ENCODE measurements around the gene ADD1.

The ADD1 gene

DNA sequence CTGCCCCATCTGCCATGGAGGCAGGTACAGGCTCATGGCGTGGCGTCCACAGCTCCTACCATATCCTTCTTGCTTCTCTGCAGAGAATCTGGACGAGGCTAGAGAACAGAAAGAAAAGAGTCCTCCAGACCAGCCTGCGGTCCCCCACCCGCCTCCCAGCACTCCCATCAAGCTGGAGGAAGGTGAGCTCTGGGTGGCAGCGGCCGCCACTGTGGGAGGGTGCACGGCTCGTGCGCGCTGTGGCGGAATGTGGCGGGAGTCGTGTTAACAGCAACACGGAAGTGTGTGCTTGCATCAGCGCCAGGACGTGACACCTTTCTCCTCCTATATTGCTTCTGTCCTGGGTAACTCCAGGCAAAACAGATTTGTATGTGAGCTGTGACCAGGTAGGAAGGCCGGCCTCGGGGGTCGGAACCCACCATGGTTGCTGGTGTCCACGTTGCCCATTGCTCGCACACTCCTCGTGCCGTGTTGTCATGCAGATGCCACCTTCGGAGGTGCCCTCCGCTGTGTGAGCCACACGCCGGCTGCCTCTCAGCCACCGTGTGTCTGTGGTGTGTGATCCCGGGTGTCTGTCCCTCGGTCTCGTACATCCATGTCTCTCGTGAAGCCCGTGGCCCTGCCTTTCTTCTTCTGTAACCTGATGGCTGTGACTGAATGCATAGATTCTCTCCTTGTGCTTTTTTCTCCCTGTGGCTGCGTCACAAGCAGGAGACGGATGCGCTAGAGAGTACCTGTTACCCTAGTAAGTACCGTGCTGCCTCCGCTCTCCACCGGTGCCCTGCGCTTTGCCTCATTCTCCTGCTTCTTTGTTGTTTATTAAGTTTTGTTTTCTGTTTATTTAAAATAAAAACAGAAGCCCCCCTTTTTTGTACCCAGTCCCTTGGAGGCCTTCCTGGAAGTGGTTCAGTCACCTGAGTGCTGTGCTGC lies 82.6 kb downstream of the ADD1 start:
- DNase-seq, result no peak

DNA sequence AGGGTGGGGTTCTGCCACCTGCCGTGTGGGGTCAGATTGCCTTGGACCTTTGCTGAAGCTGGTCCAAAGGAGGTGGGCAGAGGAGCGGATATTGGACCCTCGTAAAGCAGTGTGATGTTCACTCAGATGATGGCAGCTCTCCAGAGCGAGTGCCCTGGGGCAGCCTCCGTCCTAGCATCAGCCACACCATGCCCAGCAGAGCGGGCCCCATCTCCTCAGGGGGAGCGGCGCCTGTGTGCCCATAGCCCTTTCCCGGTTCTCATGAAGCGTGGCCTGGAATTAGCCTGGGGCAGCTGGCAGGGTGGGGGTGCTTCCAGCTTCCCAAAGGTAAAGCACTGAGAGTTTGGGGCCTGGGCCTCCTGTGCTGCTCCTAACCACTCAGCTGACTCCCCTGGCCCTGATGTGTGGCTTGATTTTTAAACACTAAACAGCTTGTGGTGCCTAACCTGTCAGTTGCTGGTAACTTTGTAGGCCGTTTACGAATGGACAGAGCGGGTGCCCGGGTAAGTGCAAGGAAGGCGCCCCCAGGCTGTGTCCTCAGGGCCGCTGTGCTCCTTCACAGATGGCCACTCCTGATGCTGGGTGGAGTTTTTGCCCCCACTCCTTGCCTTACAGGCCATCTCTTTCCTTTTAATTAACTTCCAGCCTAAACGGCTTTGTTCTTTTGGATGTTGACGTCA lies 83.5 kb downstream of the ADD1 start:
- no peak for DNase-seq

DNA sequence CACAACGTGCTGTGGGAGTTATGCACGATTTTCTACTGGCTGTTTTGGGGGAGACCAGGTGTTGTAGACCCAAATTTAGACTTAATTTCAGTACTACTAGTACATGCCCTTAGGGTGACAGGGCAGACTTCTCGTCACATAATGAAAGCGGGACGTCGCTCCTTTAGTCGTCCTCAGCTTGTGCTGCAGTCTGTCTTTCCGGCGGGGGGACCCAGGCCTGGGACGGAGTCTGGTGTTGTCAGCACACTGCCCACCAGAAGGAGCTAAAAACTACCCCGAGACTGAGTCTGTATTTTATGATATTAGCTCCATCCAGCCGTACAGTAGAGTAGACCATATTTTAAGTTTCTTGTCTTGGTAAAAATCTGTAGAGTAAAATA lies 84.0 kb downstream of the ADD1 start:
- DNase-seq, result no peak

DNA sequence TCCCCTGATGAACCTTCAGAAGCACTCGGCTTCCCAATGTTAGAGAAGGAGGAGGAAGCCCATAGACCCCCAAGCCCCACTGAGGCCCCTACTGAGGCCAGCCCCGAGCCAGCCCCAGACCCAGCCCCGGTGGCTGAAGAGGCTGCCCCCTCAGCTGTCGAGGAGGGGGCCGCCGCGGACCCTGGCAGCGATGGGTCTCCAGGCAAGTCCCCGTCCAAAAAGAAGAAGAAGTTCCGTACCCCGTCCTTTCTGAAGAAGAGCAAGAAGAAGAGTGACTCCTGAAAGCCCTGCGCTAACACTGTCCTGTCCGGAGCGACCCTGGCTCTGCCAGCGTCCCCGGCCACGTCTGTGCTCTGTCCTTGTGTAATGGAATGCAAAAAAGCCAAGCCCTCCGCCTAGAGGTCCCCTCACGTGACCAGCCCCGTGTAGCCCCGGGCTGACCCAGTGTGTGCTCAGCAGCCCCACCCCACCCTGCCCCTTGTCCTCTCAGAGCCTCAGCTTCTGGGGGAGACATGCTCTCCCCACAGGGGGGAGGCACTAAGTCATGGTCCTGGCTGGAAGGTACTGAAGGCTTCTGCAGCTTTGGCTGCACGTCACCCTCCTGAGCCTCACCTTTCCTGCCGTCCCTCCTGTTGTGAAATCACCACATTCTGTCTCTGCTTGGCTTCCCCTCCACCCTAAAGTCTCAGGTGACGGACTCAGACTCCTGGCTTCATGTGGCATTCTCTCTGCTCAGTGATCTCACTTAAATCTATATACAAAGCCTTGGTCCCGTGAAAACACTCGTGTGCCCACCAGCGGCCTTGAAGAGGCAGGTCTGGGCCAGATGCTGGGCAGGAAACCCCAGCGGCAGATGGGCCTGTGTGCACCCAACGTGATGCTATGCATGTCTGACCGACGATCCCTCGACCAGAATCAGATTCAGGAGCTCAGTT lies 84.9 kb downstream of the ADD1 start:
- no peak for DNase-seq

DNA sequence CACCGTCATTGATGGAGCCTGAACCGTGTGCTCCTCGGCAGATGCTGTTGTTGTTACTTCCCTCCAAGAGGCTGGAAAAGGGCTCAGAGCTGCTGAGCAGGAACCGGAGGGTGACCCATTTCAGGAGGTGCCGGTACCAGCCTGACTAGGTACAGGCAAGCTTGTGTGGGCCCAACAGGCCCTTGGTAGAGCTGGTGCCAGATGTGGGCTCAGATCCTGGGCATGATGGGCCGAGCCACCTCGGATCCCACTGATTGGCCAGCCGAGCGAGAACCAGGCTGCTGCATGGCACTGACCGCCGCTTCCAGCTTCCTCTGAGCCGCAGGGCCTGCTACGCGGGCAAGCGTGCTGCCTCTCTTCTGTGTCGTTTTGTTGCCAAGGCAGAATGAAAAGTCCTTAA lies 85.8 kb downstream of the ADD1 start:
- no peak for DNase-seq

DNA sequence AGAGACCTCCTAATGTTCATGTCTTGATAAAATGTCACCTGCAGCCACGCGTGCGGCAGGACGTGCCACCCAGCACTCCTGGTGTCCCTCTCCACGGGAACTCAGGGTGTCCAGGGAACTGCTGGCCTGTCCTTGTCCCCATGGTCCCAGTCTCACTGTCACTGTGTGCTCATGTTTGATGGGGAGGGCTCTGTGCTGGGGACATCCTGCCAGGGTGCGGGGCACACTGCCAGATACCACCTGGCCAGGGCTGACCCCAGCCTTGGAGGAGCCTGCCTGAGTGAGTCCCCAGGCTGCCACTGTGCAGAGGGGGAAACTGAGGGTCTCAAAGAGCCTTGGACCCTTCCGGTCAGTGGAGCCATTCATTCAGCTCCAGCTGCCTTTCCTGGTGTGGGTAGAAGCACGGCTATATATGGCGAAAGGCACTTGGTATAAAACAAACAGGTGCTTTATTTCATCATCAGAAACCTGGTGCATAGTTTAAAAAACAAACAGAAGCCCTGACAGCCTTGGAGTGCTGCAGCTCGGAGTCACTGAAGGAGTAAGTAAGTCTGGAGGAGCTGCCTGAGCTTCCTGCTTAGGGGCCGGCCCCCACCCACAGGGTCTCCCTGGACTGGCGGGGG lies 86.6 kb downstream of the ADD1 start:
- no peak for DNase-seq

DNA sequence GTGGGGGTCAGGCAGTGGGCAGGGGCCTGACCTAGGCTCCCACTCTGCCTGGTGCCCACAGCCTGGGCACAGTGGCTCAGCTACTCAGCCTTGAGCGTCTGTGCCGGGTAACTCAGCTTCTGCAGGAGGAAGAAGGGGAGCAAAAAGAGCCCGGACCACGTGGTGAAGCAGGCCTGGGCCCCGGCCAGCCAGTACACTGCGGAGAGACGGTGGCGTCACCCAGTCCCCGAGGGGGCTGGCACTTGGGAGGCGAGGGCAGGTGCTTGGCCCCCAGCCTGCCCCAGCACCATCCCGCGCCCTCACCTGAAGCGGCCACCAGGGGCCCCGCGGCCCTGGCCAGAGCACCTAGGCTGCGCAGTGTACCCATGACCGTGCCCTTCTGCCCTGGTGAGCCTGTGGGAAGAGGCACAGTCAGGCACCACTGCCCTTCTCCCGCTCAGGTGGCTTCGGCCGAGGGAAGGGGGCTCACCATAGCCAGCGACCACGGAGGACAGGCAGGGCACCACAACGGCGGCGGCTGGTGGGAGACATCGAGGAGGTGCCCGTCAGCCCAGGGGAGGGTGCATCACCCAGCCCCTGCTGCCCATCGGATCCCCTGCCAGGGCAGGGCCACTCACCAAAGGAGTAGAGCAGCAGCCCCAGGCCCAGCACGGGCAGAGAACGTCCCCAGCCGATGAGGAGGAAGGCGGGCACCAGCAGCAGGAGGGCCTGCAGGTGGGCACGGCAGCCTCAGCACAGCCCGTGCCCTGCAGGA lies 87.3 kb downstream of the ADD1 start:
- no peak for DNase-seq

DNA sequence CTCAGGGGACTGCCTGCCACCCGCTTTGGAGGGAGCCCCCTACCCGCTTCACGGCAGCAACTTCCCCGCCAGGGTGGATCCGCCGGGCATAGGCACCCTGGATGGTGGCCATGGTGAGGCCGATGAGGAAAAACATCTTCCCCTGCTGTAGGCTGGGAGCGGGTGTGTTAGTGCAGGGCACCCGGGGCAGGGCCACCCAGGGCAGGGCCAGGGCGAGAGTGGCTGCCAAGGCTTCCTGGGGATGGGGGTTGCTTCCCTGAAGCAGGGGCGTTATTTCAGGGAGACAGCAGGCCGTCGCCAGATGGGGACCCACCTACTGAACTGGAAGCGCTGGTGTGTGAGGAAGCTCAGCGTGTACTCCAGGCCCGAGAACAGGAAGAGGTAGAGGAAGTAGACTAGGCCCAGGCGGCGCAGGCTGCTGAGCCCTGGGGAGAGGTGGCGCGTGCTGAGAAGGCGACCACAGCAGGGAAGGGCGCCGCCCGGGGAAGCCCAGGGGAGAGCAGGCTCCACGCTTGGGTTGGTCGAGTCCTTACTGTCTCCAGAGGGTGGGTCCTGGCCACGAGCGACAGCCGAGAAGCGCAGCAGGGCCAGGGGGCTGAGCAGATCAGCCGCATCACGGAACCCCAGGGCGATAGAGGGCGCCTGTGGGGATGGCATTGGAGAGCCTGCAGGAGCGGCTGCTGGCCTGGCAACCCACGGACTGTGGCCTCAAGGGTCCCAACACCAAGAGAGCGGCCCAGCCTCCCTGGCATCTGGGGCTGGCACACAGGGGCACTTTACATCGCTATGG lies 88.1 kb downstream of the ADD1 start:
- DNase-seq, result peak; percentile 78

DNA sequence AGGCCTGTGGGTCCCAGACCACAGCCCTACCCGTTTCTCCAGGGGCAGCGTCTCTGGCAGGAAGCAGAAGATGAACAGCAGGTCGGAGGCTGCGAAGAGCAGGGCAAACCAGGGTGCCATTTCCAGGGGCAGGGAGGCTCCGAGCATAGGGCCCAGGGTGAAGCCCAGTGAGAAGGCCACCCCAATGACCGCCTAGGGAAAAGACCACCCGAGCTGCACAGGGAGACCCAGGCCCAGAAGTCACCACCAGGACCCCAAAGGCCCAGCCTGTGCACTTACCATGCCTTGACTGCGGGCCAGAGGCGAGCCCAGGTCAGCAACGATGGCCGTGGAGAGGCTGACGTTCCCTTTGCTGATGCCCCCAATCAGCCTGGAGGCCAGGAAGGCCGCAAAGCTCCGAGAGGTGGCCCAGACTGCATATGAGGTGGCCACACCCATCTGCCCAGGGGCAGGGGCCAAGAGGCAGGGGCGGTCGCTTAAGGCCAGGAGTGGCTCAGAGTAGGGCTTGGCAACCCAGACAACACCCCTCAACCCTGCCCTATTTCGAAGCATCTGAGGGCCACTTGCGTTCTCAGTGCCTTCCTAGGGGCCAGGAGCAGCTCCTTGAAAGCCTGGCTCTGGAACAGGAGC lies 88.8 kb downstream of the ADD1 start:
- DNase-seq, result no peak

DNA sequence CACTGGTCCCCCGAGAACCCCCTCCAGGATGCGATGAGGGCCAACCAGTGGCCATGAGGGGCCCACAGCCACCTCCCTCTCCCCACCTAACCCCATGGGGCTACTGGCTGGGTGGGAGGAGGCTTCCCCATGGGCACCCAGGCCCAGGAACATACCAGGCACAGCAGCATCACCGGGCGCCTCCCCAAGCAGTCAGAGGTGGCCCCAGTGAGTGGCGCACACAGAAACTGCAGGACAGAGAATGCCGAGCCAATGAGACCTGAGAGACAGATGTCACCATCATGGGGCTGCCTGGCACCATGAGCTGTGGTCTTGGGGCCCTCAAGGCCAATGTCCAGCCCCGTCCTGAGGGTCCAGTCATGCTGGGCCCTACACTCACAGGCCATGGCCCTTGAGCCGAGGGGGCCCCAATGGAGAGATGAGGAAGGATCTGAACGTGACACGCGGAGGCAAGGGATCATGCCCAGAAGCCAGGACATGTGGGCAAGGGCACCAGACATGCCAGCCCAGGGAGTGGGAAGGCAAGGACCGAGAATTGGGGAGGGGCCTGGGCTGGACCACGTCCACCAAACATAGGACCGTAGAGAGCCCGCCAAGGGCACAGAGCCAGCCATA lies 89.4 kb downstream of the ADD1 start:
- DNase-seq, result no peak

DNA sequence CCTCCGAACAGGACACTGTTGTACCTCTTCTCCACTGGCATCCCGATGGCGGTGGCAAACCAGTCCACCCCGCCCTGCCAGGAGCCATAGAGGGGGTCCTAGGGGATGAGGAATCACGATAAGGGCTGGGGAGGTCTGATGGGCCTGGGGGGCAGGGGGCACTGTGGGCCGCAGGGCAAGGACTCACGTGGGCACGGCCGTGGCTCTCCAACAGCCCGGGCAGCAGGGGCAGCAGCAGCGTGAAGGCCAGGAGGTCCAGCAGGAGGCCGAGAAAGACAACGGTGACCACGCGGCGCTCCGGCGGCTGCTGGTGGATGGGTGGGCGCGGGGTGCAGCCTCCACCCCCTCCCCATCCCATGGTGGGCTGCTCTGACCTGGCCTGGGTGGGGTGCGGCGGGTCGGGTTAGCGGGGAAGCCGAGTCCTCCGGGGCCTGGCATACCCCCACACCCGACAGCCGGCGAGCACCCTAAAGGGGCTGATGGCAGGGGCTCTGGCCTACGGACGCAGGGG lies 90.0 kb downstream of the ADD1 start:
- no peak for DNase-seq

DNA sequence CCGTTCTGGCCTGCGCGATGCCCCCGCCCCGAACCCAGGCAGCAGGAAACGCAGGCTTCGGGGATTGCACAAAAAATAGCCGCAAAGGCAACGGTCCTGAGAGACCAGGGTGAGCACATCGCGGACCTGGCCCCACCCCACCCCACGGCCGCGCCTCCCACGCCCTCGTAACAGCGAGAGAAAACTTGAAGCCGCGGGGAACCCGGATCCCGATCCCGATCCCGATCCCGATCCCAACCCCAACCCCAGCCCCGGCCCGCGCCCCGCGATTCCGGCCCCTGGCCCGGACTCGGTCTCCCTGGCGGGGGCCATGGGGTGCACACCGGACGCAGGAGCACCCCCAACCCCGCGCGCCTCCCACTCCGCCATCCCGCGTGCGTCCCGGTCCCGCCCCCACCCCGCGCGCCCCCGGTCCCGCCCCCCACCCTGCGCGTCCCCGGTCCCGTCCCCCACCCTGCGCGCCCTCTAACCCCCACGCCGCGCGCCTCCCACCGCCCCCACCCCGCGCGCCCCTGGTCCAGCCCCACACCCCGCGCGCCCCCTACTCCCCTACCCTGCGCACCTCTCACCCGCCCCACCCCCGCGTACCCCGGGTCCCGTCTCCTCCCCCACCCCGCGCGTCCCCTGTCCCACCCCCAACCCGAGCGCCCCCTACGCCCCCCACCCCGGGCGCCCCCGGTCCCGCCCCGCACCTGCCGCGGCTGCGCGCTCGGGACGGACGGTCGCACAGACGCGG lies 90.6 kb downstream of the ADD1 start:
- peak; percentile 31 for DNase-seq

DNA sequence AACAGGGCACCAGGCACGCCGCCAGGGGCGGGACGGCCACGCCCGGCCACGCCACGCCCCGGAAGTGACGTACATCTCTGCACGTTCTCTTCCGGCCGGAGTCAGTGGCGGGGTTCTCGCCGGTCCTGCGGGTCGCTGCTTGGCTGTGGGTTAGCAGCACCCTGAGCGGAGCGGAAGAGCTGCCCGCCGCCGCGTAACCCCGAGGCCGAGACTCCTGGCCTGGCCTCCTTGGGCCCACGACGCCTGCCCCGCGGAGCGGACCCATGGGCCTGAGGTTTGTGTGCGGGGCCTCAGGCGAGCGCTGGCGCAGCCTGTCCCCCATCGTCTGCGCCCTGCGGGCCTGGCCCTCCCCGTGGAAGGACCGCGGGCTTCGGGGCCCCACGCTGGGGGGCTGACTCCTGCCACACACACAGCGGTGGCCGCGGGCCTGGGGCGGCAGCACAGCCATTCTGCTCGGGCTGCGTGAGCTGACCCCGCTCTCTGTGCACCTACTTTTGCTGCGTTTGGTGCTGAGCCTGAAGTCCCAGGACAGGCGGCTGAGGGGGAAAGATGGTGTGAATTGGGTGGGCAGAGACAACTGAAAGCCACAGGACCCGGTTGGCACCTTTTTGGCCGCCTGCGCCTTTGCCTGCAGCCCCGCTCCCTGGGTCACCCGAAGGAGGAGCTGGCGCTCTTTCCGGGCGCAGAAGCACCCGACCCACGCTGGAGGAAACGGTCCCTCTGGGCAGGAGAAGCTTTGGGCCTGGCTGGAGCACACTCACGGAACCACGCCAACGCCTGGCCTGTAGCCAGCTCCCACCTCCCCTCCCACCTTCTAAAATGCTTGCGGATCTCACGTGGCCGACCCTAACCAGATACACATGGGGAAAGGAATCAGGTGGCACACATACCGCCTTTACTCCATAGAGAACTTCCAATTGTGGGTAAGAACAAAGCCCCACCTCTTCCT lies 91.4 kb downstream of the ADD1 start:
- DNase-seq, result peak; percentile 90

DNA sequence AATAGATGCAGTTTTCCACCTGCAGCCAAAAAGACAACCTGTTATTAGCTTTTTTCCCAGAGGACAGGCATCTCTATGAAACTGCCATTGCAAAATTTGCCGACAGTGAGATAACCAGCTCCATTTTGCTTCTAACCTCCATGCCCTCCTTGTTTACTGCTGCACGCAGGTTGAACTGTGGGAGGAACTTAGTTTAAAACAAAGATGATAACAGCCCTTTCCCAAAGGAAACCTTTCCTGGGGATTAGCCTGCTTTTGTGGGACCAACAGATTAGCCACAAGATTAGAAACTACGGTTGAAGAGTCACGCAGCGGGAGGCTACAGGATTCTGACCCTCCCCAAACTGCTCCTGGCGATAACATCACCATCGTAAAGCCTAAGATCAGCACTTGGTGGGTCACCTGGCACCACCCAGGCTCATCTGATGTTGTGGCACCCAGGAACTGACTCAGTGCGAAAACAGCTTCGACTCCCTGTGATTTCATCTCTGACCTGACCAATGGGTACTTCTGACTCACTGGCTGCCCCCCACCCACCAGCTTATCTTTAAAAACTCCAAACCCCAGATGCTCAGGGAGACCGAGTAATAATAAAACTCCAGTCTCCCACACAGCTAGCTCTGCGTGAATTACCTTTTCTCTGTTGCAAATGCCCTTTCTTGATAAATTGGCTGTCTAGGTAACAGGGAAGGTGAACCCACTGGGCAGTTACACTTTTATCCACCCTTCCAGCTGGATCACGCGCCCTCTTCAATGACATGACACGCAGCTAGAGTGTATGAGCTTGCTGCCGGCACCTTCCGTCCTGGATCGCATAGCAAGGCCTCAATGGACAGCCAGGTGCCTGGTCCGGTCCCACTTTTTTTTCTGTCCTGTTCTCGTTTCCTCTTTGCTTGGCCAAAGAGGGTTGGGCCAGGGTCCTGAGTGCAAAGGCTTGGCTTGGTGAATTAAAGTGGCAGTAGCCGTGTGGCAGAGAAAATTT lies 92.4 kb downstream of the ADD1 start:
- peak; percentile 38 for DNase-seq

DNA sequence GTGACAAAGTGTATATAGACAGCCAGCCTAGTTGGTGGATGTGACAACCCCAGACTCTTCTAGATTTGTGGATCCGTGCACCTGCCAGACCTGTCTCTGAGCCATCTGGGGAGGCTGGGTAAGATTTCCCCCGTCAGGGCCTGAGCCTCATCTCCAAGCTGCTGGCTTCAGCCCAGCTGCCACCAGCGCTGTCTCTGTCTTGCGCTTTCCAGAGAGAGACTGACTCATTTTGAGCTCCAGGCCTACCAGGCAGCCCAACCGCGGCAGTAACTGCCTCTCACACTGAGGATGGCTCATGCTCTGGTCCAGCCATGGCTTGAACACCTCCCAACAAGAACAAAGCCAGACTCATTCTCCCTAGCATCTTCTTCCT lies 93.1 kb downstream of the ADD1 start:
- no peak for DNase-seq

DNA sequence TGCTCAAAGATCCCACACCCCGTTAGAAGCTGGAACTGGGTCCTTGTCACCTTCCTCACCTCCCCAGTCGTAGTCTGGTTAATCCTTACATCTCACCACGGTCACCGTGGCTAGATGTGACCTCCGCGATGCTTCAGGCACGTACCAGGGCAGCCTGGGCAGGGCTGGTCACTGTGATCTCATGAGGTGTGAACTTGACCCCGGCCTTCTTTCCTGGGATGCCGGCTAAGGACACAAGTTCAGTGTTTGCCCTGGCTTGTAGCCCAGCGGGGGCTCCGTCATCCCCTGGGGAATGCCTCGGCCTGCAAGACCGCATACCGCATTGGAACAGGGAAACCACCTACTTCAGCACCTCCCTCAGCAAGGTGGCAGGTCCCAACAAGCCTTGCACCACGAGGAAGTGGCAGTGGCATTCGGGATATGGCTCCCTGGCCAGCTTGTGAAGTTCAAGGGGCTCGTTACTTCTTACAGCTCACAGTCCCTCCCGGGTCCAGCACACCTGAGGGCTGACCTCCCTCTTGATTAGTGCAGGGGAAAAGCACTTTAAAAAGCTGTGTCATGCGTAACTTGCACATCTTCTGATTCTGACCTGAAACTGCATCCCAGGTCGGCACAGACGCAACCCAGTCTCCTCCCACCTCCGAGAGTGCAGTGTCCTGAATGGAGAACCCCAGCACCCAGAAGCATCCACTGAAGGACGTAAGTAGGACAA lies 93.7 kb downstream of the ADD1 start:
- no peak for DNase-seq
